Heart right ventricle (tissue), 16 donors: ENCODE results near the gene PCBP1. TPM values are rescaled to one million over a fixed set of nuclear protein-coding genes. Genes with fewer than 3 reads are reported as not detected.
A peak's percentile ranks its signal among the peaks of the same experiment; 100 is the strongest.
"Not testable (repeated sequence)": the region's sequence is repeated elsewhere in the genome, so short reads cannot be mapped to it uniquely, and the experiment has no call there.

Source experiments
- ATAC-seq, 8 donors: fragments of 200-7000 bp; cut with Tn5 transposase; one replicate each; pipeline ENCODE4 v1.9.1; 2020; ENCODE audit warnings: mild to moderate bottlenecking in 8 of 8, moderate library complexity in 8 of 8, moderate number of reproducible peaks in 1 of 8
- DNase-seq, 2 donors: peaks; one replicate each; pipeline ENCODE4 v3.0.0-alpha.2; 2020
- H3K27ac ChIP-seq, 10 donors: fragments of 200-600 bp; sonication (generic) in 2 of 10; one replicate each; pipeline versions ENCODE4 v1.5.0 to v1.8.0; 2020 to 2022; ENCODE audit warnings: mild to moderate bottlenecking in 3 of 10
- H3K27me3 ChIP-seq, 7 donors: fragments of 200-600 bp; one replicate each; pipeline ENCODE4 v1.8.0; 2021 to 2022; ENCODE audit warnings: mild to moderate bottlenecking in 2 of 7
- H3K36me3 ChIP-seq, 9 donors: fragments of 200-600 bp; sonication (generic) in 1 of 9; one replicate each; pipeline versions ENCODE4 v1.5.0 to v1.8.0; 2020 to 2022; ENCODE audit warnings: mild to moderate bottlenecking in 2 of 9
- H3K4me1 ChIP-seq, 9 donors: fragments of 200-600 bp; sonication (generic) in 1 of 9; one replicate each; pipeline versions ENCODE4 v1.5.0 to v1.8.0; 2020 to 2022; ENCODE audit warnings: mild to moderate bottlenecking in 4 of 9
- H3K4me3 ChIP-seq, 10 donors: fragments of 200-600 bp; sonication (generic) in 2 of 10; one replicate each; pipeline versions ENCODE4 v1.5.0 to v1.8.0; 2020 to 2022; ENCODE audit warnings: mild to moderate bottlenecking in 7 of 10, moderate library complexity in 2 of 10
- H3K9me3 ChIP-seq, 11 donors: fragments of 200-600 bp in 10 of 11; sonication (generic) in 2 of 11; one replicate each; pipeline versions ENCODE4 v1.5.0 to v1.8.0; 2013 to 2022; ENCODE audit warnings: mild to moderate bottlenecking in 2 of 11, control low read depth in 1 of 11, moderate library complexity in 1 of 11
- WGBS, 2 donors: extraction: QIAGEN DNeasy Blood & Tissue Kit; methylation state at CpG; one replicate each; pipeline ENCODE4 v1.1.7; 2013; ENCODE audit warnings: inconsistent platforms in 1 of 2; 5-methylcytosine and 5-hydroxymethylcytosine counted together
- intact Hi-C, 10 donors: fragments of 100-400 bp; cut with DNase I; formaldehyde crosslinking; loops; one replicate each; pipeline versions ENCODE4 v1.11.1 to v1.14.2; 2022
- polyA plus RNA-seq, 2 donors: library from polyadenylated mRNA; stranded (reverse); fragments of 200-250 nt; gene quantifications; one replicate each; pipeline ENCODE4 v1.2.3, GENCODE V29; 2013
- total RNA-seq, 10 donors: library from RNA; stranded (reverse); fragmentation: NEBNext Ultra II Directional in 3 of 10; extraction: Animal tissue kit (Norgen Biotek cat#: 25700) in 3 of 10; gene quantifications; one replicate each; pipeline versions ENCODE4 v1.2.1 to v1.2.4, GENCODE V29; 2021 to 2023
- TF ChIP-seq, protein P1 (sequence below), 9 donors: fragments of 200-600 bp; sonication (generic) in 2 of 9; IDR thresholded peaks; one replicate each; pipeline versions ENCODE4 v1.5.0 to v1.8.0; 2021 to 2022; ENCODE audit warnings: antibody characterized with exemption in 9 of 9, mild to moderate bottlenecking in 5 of 9, moderate library complexity in 1 of 9
- donor health status: Arrhythmogenic right ventricular cardiomyopathy.
- donor health status: ischemic (EF 13 %, LVEDD 7.1; RV severe dilation, severe dysfunction).
- donor health status: healthy with polysubstance abuse.
- donor health status: DM: no; HTN: yes; CAD: no.
- donor health status: DM: no; HTN: no; CAD: no.
- donor health status: ischemic (EF 25% LVEDD 6.9; RV normal size, moderate dysfunction).
- donor health status: ischemic (EF 25% LVEDD 5.7; RV mildly dilated, moderate dysfunction).
- donor health status: healthy.
- donor health status: DM: yes; HTN: yes; CAD: no.
- donor health status: Ischemic cardiomyopathy.
- donor health status: ischemic (EF 35%, LVEDD 5.7; RV mildly dilated, moderate dysfunction).
- donor health status: nonischemic (EF 11% LVEDD 7.7; RV severe dilation, severe dysfunction).
- donor health status: DM: yes; HTN: yes; CAD: no.
- donor health status: PGD.
- donor health status: ischemic (EF 29% LVEDD 5.4; RV normal size, mild dysfunction).
- donor health status: nonischemic (EF 23%, LVEDD 6.1; RV moderate dilation, normal function).

The PCBP1 gene
- total and polyA plus RNA-seq, 12 donors, result 197 to 288 (median 224) TPM

DNA sequence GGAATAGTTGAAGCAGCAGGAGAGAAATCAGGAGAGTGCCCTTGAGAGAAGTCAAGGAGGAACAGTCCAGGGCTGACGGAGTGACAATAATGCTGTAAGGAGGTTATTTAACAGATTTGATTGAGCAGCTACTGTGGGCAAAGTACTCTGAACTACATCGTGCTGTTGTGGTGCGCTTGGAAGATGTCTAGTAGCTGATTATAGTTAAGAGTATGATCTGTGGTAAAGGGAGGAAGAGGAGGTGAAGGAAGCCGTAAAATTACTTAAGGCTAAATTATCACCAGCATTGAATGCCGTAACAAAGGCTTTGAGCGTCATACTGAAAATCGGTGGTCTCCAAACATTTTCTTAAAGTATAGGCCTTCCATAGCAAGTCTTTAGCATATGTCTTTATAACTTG is 4.5 kb downstream of the PCBP1 start:
- H3K27ac ChIP-seq, result peak overlapping the region in 2 of 10 donors; percentile 2 to 100
- TF ChIP-seq, protein P1, sequence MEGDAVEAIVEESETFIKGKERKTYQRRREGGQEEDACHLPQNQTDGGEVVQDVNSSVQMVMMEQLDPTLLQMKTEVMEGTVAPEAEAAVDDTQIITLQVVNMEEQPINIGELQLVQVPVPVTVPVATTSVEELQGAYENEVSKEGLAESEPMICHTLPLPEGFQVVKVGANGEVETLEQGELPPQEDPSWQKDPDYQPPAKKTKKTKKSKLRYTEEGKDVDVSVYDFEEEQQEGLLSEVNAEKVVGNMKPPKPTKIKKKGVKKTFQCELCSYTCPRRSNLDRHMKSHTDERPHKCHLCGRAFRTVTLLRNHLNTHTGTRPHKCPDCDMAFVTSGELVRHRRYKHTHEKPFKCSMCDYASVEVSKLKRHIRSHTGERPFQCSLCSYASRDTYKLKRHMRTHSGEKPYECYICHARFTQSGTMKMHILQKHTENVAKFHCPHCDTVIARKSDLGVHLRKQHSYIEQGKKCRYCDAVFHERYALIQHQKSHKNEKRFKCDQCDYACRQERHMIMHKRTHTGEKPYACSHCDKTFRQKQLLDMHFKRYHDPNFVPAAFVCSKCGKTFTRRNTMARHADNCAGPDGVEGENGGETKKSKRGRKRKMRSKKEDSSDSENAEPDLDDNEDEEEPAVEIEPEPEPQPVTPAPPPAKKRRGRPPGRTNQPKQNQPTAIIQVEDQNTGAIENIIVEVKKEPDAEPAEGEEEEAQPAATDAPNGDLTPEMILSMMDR (IDR thresholded peaks at IDR 0.05), result no peak
- no peak overlapping the region for H3K4me3 ChIP-seq
- H3K27me3 ChIP-seq, result no peaks in the 10 kb centered on the region
- H3K9me3 ChIP-seq, result no peaks in the 10 kb centered on the region
- no peak for ATAC-seq
- peaks cover 0 to 64% (median 31%) of the 10 kb centered on the region in 9 donors for H3K4me1 ChIP-seq
- WGBS, 2 donors, result 90 to 93% methylated on average over 7 of the region's 7 CpGs
- no peak for DNase-seq
- H3K36me3 ChIP-seq, result peaks cover 0 to 19% (median 0%) of the 10 kb centered on the region in 9 donors
- intact Hi-C loops, result no loop called here

DNA sequence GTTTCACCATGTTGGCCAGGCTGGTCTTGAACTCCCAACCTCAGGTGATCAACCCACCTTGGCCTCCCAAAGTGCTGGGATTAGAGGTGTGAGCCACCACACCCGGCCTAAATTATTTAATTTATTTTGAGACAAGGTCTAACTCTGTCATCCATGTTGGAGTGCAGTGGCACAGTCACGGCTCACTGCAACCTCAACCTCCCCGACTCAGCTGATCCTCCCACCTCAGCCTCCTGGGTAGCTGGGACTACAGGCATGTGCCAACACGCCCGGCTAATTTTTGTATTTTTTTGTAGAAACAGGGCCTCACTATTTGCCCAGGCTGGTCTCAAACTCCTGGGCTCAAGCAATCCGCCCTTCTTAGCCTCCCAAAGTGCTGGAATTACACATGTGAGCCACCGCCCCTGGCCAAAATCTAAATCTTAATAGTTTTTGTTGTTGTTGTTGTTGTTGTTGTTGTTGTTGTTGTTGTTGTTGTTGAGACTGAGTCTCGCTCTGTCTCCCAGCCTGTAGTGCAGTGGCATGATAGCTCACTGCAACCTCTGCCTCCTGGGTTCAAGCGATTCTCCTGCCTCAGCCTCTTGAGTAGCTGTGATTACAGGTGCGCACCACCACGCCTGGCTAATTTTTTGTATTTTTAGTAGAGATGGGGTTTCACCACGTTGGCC is 5.4 kb downstream of the PCBP1 start:
- H3K9me3 ChIP-seq, DNase-seq, H3K27me3 ChIP-seq, ATAC-seq, intact Hi-C loops, H3K4me3 ChIP-seq: not testable (repeated sequence)
- Histone ChIP-seq H3K36me3 (peaks cover 0 to 19% (median 0%) of the 10 kb centered on the region in 9 donors), H3K4me1 (peaks cover 0 to 64% (median 31%) of the 10 kb centered on the region in 9 donors), H3K27ac (peak overlapping the region in 3 of 10 donors; percentile 2 to 100 (median 14))
- WGBS, 2 donors, result 97 to 98% methylated on average over 12 of the region's 12 CpGs

DNA sequence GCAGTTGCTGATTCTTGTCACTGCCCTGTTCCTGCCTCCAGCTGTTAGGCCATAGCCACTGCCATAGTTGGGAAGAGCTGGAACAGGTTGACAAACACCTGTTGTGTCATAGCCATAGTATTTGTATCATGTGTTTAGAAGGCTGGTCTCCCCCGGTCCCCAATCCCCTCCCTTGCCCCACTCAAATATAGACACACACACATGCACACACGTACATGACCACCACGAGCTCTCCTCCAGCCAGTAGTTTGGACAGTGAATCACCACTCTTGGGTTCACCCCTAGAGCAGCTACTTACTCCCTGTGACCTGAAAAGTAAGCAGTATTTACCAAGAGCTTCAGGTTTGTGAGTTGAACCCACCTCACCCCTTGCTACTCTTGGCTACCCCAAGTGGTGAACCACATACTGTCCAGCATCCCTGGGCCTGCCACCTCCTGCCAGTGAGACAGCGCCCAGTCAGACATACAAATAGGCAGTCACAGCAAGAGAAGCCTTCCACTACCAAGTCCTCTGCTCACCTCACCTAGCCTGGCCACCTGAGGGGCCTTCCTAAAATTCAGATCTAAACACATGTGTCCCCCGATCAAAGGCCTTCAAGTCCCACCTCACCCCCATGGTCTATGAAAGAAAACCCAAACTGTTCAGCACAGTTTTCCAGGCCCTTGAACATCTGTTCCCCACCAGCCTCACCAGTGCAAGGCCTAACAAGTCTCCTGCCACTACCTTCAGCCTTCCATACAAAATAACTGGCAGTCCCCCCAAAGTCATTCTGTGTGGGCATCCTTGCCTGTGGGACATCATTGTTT is 7.1 kb downstream of the PCBP1 start:
- intact Hi-C loops, result loop anchor here in 2 of 10 donors (2.0 kb wide), 3 partner anchors 14 to 46 kb away; no protein-coding TSS in a partner anchor
- DNase-seq, result no peak
- peak overlapping the region; percentile 10 to 96 (median 84) for H3K27ac ChIP-seq
- no peaks in the 10 kb centered on the region for H3K27me3 ChIP-seq
- peak overlapping the region in 4 of 10 donors; percentile 1 to 24 (median 15) for H3K4me3 ChIP-seq
- peak in 3 of 8 donors; percentile 4 to 17 (median 8) for ATAC-seq
- TF ChIP-seq, protein P1 (IDR thresholded peaks at IDR 0.05), result no peak
- peaks cover 0 to 59% (median 29%) of the 10 kb centered on the region in 9 donors for H3K4me1 ChIP-seq
- WGBS, 2 donors, result 93 to 95% methylated on average over 5 of the region's 5 CpGs
- peaks cover 0 to 5% (median 0%) of the 10 kb centered on the region in 9 donors for H3K36me3 ChIP-seq
- no peaks in the 10 kb centered on the region for H3K9me3 ChIP-seq

DNA sequence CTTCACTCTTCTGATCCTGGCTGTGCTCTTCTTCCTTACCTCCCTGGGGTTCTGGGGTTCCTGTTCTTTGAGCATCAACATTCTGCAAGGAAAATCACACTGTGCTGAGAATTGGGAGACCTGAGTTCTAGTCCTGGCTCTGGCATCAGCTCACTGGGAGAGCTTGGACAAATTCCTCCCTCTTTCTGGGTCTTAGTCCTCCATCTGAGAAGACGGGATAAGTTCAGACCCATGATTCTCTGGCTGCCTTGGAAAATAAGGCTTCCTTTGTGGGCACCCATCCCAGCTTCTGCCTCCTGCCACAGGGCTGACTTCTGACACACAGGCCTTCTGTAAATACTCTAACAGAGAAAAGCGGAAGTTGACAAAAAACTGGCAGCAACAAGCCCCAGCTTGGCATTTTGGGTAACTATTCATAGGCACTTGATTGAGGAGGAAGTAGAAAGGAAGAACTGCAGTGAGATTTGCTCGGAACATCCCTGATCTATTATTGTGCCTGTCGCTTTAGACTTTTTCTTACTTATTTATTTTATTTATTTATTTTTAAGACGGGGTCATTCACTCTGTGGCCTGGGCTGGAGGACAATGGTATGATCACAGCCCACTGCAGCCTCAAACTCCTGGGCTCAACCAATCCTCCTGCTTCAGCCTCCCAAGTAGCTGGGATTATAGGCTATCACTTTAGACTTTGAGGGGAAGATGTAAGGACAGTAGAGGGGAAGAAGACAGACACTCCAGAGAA is 7.9 kb downstream of the PCBP1 start:
- peak overlapping the region in 4 of 10 donors; percentile 1 to 24 (median 15) for H3K4me3 ChIP-seq
- TF ChIP-seq, protein P1 (IDR thresholded peaks at IDR 0.05), result no peak
- intact Hi-C loops, result loop anchor here in 2 of 10 donors (2.0 kb wide), 3 partner anchors 14 to 46 kb away; no protein-coding TSS in a partner anchor

More for the DNA sequence above, 7.9 kb downstream of the PCBP1 start:
- Histone ChIP-seq H3K36me3 (peaks cover 0 to 5% (median 0%) of the 10 kb centered on the region in 9 donors), H3K9me3 (no peaks in the 10 kb centered on the region), H3K27ac (peak overlapping the region; percentile 10 to 96 (median 84)), H3K4me1 (peaks cover 0 to 51% (median 22%) of the 10 kb centered on the region in 9 donors), H3K27me3 (no peaks in the 10 kb centered on the region)
- ATAC-seq (peak; percentile 75 to 89 (median 83)), DNase-seq (peak in 1 of 2 donors; percentile 70)
- WGBS, 2 donors, result 27 to 31% methylated on average over 5 of the region's 5 CpGs
